Subcutaneous adipose tissue (tissue), 4 donors: ENCODE results near the gene DNAJB12. TPM values are rescaled to one million over a fixed set of nuclear protein-coding genes. Genes with fewer than 3 reads are reported as not detected.

Experiments used
- total RNA-seq, 4 donors: library from RNA; depleted of rRNA; stranded (reverse); fragments of >200 nt; gene quantifications; one replicate each; pipeline ENCODE4 v1.1.0, GENCODE V29; 2016
- TF ChIP-seq, protein P1 (sequence below): fragments of 450-650 bp; IDR thresholded peaks from one replicate; pipeline ENCODE4 v1.5.1; 2016; ENCODE audit warnings: low read depth, mild to moderate bottlenecking, control low read depth, antibody characterized with exemption, moderate library complexity

Gene DNAJB12
- total RNA-seq, 4 donors from 2014 or later: 28.4 to 38.4 (median 33.9) TPM

DNA sequence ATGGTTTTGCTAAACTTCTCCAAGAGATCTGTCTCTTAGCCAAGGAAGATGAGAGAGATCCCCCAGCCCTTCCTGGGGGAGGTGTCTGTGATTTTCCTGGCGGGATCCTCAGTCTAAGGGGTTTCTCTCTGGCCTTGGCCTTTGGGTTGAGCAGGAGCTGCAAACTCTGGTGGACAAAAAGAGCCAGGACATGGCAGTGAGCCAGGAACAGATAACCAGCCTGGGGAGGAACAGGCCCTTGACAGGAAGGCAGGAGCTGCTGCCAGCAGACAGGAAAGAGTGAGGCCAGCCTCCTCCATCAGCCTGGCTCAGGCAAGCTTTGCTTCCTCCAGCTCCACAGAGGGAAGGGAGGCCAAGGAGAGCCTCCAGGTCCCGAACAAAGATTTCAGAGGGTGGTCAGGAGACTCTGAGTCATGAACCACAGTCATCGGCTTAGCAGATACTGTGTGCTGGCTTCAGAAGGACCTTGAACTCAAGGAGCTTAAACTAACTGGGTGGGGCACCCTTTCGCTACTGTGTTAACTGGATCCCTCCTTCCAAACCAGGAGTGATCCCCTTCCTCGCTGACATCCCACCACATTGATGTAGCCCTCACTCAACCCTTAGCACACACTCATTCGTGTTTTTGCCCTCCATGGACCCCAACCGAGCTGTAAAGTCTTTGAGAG is 46.3 kb downstream of the DNAJB12 start:
- TF ChIP-seq, protein P1, sequence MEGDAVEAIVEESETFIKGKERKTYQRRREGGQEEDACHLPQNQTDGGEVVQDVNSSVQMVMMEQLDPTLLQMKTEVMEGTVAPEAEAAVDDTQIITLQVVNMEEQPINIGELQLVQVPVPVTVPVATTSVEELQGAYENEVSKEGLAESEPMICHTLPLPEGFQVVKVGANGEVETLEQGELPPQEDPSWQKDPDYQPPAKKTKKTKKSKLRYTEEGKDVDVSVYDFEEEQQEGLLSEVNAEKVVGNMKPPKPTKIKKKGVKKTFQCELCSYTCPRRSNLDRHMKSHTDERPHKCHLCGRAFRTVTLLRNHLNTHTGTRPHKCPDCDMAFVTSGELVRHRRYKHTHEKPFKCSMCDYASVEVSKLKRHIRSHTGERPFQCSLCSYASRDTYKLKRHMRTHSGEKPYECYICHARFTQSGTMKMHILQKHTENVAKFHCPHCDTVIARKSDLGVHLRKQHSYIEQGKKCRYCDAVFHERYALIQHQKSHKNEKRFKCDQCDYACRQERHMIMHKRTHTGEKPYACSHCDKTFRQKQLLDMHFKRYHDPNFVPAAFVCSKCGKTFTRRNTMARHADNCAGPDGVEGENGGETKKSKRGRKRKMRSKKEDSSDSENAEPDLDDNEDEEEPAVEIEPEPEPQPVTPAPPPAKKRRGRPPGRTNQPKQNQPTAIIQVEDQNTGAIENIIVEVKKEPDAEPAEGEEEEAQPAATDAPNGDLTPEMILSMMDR: no peak

DNA sequence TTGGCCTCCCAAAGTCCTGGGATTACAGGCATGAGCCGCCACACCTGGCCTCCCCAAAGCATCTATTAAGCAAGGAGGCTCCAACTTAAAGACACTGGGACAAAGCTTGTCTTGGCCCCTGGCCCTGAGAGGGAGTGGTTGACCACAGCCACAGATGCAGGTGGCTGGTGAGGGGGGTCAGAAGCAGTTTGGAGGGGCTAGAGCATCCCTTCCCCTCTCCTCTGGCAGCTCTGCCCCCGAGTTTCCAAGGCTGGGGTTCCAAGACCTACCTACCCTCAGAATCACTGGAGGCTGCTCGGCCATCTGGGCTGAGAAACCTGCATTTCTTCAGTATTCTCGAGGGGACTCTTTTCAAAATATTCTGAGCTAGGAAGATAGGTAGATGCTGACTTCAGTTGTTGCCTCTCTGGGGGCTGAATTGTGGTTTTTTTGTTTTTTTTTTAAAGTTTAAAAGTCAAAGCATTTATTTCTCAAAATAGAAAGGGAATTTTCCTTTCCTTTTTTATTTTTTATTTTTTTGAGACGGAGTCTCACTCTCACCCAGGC is 48.4 kb downstream of the DNAJB12 start:
- TF ChIP-seq, protein P1: no peak

DNA sequence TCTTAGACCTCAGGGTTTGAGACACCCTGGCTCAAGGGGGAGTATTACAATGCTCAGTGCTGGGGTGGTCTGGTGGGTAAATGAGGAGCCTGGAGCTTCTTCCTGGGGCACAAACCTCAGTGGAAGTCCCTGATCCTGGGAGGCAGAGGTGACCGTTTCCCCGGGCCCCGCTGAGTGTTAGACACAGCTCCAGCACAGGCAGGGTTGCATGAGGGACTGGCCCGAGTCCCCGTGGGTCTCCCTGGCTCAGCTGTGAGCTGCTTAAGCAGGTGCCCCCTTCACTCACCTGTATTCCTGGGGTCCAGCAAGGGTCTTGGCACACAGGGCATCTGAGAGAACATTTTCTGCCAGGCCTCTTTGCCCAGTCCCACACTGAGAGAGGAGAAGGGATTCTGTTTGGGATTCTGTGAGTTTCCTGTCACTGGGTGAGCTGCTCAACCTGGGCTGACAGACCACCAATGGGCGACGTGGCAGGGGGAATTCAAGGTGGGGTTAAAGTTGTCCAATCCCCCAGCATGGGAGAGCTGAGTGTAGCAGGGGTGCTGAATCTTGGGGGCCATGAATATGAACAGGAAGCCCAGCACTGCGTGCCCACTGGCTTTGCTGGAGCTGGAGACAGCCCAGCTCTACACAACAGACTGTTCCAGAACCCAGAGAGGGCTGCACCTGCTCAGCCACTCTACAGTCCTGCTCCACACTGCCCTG is 51.1 kb downstream of the DNAJB12 start:
- TF ChIP-seq, protein P1: no peak

DNA sequence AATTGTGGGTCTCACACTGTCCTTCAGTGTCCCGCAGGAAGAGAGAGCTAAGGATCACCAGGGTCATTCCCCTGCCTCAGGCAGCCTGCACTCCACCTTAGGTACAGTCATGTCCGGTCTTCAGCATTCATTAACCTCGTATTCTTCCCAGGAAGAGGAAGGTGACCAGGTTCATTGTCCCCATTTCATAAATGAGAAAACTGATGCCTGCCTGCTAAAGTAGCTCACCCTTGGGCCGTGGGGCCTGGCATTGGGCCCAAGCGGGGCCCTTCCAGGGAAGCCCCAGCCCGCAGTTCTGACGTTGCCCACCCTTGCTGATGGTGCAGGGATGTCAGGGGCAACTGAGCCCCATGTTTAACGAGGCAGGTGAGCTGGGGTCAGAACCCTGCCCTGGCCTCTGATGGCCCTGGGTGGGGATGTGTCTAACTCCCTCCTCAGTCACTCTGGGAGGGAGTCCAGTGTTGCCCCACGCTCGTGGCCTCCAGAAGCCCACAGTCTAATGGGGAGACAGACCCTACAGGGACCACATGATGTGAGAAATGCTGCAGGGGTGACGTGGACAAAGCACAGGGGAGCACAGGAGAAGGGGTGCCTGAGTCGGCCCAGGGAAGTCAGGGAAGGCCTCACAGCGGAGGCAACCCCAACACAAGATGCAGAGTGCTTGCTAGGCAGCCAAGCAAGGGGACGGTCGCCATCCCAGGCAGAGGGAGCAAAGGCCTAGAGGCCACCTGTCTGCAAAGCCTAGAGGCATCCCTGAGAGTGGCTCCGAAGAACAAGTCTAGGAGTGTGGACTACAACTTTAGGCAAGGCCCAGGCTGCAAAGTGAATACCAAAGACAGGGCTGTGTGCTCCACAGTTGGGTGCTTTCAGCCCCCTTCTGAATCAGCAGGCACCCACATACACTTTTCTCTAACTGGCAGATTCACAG is 55.9 kb downstream of the DNAJB12 start:
- TF ChIP-seq, protein P1: no peak

DNA sequence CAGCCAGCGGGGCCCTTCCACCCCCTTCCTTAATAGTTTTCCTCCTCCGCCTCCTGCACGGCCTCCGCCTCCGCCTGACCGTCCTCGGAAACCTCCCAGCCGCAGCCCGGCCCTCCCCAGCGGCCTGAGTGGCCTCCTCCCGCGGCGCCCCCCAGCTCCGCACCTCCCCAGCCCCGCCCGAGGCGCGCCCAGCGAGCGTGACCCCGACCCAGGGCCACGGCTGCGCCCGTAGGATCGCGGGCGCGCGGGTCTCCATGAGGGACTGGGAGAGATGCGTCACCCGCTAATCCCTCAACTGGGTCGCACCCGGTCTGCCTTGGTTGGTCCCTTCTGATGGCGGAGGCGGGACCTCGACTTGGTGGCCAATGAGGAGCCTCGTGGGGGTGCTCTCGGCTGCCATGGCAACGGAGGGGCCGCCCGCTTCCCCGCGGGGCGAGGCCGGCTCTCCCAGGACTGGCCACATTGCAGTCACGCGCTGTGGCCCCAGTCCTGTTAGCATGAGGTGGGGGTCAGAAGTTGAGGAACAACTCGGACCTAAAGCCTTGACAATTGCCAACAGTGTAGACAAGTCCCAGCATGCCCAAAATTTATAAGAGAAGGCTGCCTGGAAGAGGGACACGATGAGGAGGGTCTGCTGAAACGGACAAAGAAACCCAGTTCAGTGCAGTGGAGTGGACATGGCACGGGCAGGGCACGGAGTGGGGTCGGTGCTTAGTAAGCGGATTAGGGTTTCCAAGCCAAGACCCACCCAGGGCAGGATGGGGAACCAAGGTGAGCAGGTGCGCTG is 56.7 kb downstream of the DNAJB12 start:
- TF ChIP-seq, protein P1: no peak

DNA sequence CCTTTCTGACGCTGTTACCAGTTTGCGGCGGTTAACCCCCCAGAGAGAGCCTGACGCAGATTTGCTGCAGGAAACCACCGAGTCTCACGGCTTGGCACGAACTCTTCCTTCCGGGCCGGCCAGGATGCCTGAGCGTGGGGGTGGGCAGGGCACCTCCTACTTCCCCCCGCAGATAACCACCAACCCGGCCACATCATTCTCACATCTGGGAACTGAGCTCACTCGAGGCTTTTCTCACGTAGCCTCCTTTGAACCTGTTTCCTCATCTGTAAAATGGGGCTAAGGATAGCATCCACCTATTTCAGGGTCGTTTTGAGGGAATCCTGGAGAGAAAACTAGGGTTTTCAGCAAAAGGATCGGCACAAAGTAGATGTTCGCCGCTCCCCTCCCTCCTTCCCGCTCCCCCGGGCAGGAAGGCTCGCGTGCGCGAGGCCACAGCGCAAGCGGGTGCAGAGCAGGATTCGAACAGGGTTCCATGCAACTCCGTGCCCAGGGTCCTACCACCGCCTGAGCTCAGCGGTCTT is 57.4 kb downstream of the DNAJB12 start:
- TF ChIP-seq, protein P1: no peak
